Colonic mucosa (tissue), 4 donors: Measurements from ENCODE around the gene PCDHGB7. TPM values are rescaled to one million over a fixed set of nuclear protein-coding genes. Genes with fewer than 3 reads are reported as not detected.
"Not testable (repeated sequence)": the region's sequence is repeated elsewhere in the genome, so short reads cannot be mapped to it uniquely, and the experiment has no call there.

Source experiments
- DNase-seq: peaks from one replicate; pipeline ENCODE4 v3.0.0-alpha.2; 2020
- H3K27ac ChIP-seq: fragments of 200-600 bp; one replicate; pipeline ENCODE4 v1.8.0; 2021
- H3K27me3 ChIP-seq: fragments of 200-600 bp; one replicate; pipeline ENCODE4 v1.8.0; 2021
- H3K36me3 ChIP-seq: fragments of 200-600 bp; one replicate; pipeline ENCODE4 v1.8.0; 2021
- H3K4me1 ChIP-seq: fragments of 200-600 bp; one replicate; pipeline ENCODE4 v1.8.0; 2021; ENCODE audit warnings: mild to moderate bottlenecking
- H3K4me3 ChIP-seq: fragments of 200-600 bp; one replicate; pipeline ENCODE4 v1.8.0; 2021
- H3K9ac ChIP-seq, 2 donors: one replicate each; pipeline ENCODE4 v1.7.0; 2013; ENCODE audit warnings: control low read depth in 2 of 2, low read depth in 2 of 2, low read length in 2 of 2
- H3K9me3 ChIP-seq: fragments of 200-600 bp; one replicate; pipeline ENCODE4 v1.8.0; 2021
- CTCF ChIP-seq: fragments of 200-600 bp; IDR thresholded peaks from one replicate; pipeline ENCODE4 v1.8.0; 2022; ENCODE audit warnings: antibody characterized with exemption, mild to moderate bottlenecking
- intact Hi-C: fragments of 100-400 bp; cut with DNase I; formaldehyde crosslinking; loops from one replicate; pipeline ENCODE4 v1.14.1; 2022
- total RNA-seq, 2 donors: library from RNA; stranded (reverse); fragmentation: NEBNext Ultra II Directional in 1 of 2; extraction: Animal tissue kit (Norgen Biotek cat#: 25700) in 1 of 2; gene quantifications; one replicate each; pipeline ENCODE4 v1.2.1, GENCODE V29; 2021
- donor health status: healthy.
- donor health status: DM: no; HTN: no; CAD: no.
- donor health status: DM: no; HTN: no; CAD: no.

The PCDHGB7 gene
- total RNA-seq, result 1 to 10 TPM; 2.5 to 3.3 TPM

- intact Hi-C loops, result loop anchor here (10.0 kb wide), 2 partner anchors 107 to 147 kb away; no protein-coding TSS in a partner anchor
- H3K27ac ChIP-seq, H3K27me3 ChIP-seq, H3K9ac ChIP-seq, H3K9me3 ChIP-seq, H3K4me1 ChIP-seq, H3K36me3 ChIP-seq: not testable (repeated sequence)
- TF ChIP-seq CTCF, result peak; percentile 32
- H3K4me3 ChIP-seq, result peak within 1 kb of the TSS; percentile 26
- DNase-seq, result peak; percentile 52
Measured at GRCh38 chr5:141417494-141418172, at the start of gene PCDHGB7. PCDHGB7 (plus strand) TSS chr5:141417677; CDS start chr5:141417860, 183 bp downstream.

- Histone ChIP-seq H3K4me3 (no peak within 1 kb of the TSS), H3K9ac (no peak within 1 kb of the TSS), H3K27ac (no peak within 1 kb of the TSS), H3K4me1 (no peaks in the 10 kb centered on the region), H3K36me3 (no peaks in the 10 kb centered on the region), H3K27me3 (no peaks in the 10 kb centered on the region), H3K9me3 (peaks cover 13% of the 10 kb centered on the region)
- DNase-seq, result no peak
- intact Hi-C loops, result no loop called here
- no peak for TF ChIP-seq CTCF
Measured at GRCh38 chr5:141369994-141370848, 47.3 kb upstream of the PCDHGB7 start, which contains the start of gene PCDHGB3. PCDHGB3 (plus strand) TSS chr5:141370242; CDS start chr5:141370395, 153 bp downstream.

GRCh38 chr5:141371572-141372475 is 45.7 kb upstream of the PCDHGB7 start:
- DNase-seq, result no peak
- no peak for TF ChIP-seq CTCF
- no peaks in the 10 kb centered on the region for H3K4me1 ChIP-seq
- H3K36me3 ChIP-seq, result no peaks in the 10 kb centered on the region
- H3K27me3 ChIP-seq, result no peaks in the 10 kb centered on the region
- peaks cover 13% of the 10 kb centered on the region for H3K9me3 ChIP-seq
- no peak overlapping the region for H3K9ac ChIP-seq
- no peak overlapping the region for H3K27ac ChIP-seq
- H3K4me3 ChIP-seq, result no peak overlapping the region
- intact Hi-C loops, result no loop called here

GRCh38 chr5:141373673-141374317 is 43.7 kb upstream of the PCDHGB7 start, which contains the start of gene PCDHGA6:
PCDHGA6 (plus strand) TSS chr5:141373891; CDS start chr5:141374084, 193 bp downstream.
- Histone ChIP-seq H3K4me3 (no peak within 1 kb of the TSS), H3K36me3 (no peaks in the 10 kb centered on the region), H3K27me3 (no peaks in the 10 kb centered on the region), H3K4me1 (no peaks in the 10 kb centered on the region), H3K9ac (no peak within 1 kb of the TSS), H3K27ac (no peak within 1 kb of the TSS), H3K9me3 (peaks cover 13% of the 10 kb centered on the region)
- intact Hi-C loops, result no loop called here
- no peak for DNase-seq
- no peak for TF ChIP-seq CTCF
